ENCODE data around the gene PTPN2. TPM values are rescaled to one million over a fixed set of nuclear protein-coding genes. Genes with fewer than 3 reads are reported as not detected.
A peak's percentile ranks its signal among the peaks of the same experiment; 100 is the strongest.

The PTPN2 gene
- total RNA-seq, 2 donors from 2014 or later: 15.0 to 18.1 TPM

DNA sequence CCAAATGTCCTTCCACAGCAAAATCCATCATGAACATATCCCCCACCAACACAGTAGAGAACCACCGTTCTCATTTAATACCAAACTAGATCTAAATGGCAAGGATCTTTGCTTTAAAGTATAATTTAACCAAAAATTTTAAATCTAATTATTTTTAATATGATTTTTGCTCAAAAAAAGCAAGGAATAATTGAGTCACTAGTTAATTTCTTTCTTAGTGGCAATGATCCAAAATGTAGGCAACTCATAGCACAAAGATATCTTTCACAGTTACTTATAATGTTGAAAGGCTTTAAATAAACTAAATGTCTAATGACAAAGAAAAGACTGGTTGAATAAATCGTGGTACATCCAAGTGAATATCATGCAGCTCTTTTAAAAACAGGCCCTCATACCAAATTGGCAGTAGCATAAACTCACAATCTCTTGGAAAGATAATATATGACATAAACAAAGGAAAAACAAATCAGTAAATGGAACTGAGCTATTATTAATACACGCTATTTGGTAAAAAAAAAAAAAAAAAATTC, 20.3 kb downstream of the PTPN2 start:
- DNase-seq: no peak
- intact Hi-C loops (cut with DNase I): no loop called here
- ATAC-seq: no peak

DNA sequence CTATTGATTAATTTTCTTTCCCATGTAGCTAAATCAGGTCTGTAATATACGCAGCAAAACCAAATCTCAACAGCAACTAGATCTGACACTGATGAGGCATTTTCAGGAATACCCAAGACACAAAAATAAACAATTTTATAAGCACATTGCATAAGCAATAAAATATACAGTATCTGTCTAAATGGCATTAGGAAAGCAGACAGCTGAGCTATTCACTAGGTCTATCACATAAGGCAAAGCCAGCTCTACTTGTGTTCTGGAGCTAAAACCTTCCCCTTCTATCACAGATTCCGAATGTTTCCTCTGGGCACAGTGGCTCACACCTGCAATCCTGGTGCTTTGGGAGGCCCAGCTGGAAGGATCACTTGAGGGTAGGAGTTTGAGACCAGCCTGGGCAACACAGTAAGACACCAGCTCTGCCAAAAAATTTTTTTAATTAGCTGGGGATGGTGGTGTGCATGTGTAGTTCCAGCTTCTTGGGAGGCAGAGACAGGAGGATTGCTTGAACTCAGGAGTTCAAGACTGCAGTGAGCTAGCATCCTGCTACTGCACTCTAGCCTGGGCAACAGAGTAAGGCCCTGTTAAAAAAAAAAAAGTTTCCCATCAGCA, 21.1 kb downstream of the PTPN2 start:
- no peak for ATAC-seq
- intact Hi-C loops (cut with DNase I): no loop called here

DNA sequence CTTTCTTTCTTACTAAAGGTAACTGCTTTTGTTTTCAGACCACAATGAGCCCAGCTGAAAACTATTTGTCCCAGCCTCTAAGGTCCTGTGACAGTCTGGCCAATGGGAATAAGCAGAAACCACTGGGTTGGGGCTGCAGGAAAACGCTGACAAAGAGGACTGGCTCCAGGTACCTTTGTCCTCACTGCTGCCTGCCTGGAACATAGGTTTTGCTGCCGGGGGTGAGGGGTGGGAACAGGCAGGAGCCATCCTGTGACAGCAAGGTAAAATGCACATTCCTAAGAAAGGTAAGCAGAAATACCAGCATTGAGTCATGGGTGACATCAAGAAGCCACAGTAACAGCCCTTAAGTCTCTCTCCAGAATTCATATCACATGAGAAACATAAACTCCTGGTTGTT, 21.6 kb downstream of the PTPN2 start:
- ATAC-seq: no peak
- intact Hi-C loops (cut with DNase I): no loop called here

More for the DNA sequence above, 21.1 kb downstream of the PTPN2 start:
- no peak for DNase-seq

DNA sequence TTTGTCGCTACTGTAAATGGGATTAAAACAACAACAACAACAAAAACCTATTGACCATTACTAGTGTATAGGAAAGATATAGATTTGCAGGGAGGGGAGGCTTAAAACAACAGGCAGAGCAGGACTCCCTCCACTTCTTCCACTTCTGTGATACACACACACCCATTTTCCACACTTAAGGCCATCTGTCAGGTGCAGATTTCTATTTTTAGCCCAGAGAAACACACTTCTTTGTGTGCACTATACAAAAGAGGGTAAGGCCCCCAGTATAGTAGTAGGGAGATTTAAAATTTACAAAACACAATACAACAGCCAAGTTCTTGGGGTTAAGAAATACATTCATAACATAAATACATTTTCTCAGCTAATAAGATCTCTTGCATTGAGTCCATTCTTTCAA, 22.4 kb downstream of the PTPN2 start:
- ATAC-seq (no peak), DNase-seq (no peak)
- intact Hi-C loops (cut with DNase I): no loop called here

More for the DNA sequence above, 21.6 kb downstream of the PTPN2 start:
- DNase-seq: no peak

DNA sequence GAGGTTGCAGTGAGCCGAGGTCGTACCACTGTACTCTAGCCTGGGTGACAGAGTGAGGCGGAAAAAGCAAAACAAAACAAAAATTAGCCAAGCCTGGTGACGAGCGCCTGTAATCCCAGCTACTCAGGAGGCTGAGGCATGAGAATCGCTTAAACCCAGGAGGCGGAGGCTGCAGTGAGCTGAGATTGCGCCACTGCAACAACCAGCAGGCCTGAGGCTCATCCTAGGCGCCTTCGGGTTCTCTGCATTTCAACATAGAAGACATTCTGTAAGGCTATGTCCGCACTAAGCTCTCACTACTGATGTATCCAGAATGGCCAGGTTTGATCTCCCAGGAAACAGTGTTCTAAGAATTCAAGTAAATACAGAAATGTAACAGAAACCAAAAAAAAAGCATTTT, 23.5 kb downstream of the PTPN2 start:
- intact Hi-C loops (cut with DNase I): no loop called here
- DNase-seq: no peak
- ATAC-seq: no peak

DNA sequence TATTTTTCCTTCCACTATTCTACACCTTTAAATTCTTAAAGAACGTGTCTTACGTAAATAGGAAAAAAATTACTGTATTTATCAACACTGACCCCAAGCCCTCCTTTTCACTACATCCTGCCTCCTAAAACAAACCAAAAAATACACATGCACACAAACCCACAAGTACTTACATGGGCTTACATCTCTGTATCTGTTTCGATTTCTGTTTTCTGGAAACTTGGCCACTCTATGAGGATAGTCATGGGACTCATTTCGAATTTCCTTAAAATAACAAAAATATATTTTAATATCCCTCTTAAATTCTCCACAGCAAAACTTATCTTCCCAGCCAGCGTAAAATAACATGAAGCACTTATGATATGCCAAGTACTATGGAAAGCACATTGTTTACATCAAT, 25.0 kb downstream of the PTPN2 start:
- intact Hi-C loops (cut with DNase I): no loop called here
- DNase-seq (no peak), ATAC-seq (no peak)

DNA sequence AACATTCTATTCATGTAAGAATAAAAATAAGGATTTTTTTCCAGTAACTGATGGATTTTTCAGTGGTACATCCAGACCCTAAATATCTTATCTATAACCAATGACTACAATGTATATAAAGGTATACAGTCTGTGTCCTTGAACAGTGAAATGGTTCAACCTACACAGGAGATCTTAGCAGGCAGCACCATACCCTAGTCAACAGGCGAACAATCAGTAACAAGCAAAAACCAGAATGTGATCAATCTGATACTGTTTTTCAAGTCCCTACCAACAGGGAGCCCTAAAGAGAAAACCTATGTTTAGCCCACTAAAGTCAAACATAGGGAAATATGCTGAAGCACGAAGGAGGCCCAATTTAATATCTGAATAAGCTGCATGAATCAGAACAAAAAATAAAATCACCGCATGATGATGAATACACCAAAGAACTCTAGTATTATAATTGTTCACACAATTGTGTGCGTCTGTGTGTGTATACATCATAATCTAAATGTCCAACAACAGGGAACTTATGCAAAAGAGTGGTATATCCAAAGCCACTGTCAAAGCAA, 26.0 kb downstream of the PTPN2 start:
- no peak for DNase-seq
- ATAC-seq: no peak
- intact Hi-C loops (cut with DNase I): no loop called here

DNA sequence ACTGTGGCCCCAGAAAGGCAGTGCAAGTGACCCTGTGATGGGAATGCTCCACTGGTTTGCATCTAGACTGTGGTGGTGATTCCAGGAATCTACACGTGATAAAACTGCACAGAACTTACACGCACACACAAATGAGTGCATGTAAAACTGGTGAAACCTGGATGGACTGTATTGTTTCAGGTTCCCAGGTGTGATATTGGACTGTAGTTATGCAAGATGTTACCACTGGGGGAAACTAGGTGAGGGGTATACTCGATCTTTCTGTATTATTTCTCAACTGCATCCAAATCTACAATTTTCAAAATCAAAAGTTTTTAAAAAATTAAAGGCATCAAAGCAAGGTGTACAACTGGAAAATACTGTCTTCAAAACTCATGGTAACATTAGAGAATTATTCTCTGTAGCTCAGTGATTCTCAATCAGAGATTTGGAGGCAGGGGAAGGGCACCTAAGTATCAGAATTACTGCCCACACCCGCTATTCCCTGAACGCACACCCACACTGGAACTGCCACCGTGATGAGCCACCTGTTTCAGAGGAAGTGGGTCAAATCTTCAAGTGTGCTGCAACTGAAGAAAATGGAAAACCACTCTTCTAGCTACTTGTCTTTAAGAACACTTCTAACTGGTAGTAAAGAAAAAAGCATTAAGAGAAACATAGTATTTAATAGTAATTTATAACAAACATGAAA, 26.7 kb downstream of the PTPN2 start:
- ATAC-seq (no peak), DNase-seq (no peak)
- intact Hi-C loops (cut with DNase I): no loop called here

DNA sequence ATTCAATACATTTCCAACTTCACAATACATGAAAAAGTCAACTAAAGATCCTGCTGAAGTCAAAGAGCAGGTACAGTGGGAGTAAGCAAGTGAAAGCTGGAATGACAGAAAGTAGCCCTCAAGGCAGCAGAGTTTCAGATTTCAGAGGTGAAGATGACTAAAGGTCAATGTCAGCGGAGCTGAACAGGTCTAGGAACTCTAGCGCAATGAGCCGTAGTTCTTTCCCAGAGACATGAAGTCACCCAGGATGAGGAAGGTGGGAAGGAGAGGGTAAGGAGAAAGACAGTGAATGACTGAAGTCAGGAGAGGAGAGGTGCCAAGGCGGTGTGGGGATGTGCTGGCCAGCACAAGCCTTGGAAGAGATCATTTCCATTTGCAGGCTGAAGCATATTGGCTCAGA, 28.1 kb downstream of the PTPN2 start:
- no peak for ATAC-seq
- no peak for DNase-seq
- intact Hi-C loops (cut with DNase I): no loop called here

DNA sequence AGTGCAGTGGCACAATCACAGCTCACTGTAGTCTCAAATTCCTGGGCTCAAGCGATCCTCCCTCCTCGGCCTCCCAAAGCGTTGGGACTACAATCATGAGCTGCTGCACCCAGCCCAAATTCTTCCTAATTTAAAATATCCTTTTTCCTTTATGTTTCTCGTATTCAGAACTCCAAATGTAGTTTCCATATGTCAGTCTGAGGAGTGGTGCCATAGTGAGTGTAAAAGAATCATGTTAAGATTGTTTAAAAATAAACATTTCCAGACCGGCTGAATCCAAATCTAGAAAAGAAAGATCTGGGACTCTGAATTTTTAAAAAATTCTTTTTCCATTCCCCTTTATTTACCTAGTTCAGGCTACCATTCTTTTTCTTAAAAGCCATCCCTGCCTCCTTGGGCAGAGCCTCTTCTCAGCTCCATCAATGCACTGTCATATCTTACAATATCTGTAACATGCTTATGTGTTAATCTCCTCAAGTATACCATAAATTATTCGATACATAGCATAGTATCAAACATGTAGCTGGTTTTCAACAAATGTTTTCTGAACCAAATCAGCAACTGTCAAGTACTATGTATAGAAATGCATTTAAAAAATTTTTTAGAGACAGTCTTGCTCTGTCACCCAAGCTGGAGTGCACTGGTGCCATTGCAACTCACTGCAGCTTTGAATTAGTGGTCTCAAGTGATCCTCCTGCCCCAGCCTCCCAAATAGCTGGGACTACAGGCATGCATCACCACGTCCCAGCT, 31.3 kb downstream of the PTPN2 start:
- no peak for DNase-seq
- intact Hi-C loops (cut with DNase I): no loop called here
- ATAC-seq: no peak

DNA sequence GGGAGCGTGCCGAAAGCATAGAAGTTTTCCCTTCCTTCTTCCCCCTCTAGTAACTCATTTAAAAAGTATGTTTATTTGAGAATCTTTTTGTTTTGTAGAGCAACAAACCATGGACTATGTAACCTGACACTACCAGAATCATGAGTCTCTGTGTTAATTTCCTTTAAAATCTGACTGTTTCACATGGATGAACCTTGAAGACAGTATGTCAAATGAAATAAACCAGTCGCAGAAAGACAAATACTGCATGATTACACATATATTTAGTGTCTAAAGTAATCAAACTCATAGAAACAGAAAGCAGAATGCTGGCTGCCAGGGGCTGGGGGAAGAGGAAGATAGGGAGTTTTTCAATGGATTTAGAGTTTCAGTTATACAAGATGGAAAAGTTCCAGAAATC, 32.3 kb downstream of the PTPN2 start:
- DNase-seq (no peak), ATAC-seq (no peak)
- intact Hi-C loops (cut with DNase I): no loop called here

DNA sequence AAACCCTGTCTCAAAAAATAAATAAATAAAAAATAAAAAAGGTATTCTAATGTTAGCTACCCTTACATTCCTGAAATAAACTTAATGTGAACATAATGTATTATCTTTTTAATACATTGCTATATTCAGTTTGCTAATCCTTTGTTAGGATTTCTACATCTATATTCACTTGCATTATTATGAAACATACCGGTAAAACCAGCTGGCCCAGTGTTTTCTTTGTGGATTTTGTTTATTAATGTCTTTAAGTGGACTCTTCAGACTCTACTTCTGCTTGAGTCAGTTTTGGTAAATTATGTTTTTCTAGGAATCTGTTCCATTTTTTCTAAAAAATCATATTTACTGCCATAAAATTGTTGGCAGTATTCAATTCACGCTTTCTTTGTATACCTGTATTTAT, 34.5 kb downstream of the PTPN2 start:
- DNase-seq (no peak), ATAC-seq (no peak)
- intact Hi-C loops (cut with DNase I): no loop called here

DNA sequence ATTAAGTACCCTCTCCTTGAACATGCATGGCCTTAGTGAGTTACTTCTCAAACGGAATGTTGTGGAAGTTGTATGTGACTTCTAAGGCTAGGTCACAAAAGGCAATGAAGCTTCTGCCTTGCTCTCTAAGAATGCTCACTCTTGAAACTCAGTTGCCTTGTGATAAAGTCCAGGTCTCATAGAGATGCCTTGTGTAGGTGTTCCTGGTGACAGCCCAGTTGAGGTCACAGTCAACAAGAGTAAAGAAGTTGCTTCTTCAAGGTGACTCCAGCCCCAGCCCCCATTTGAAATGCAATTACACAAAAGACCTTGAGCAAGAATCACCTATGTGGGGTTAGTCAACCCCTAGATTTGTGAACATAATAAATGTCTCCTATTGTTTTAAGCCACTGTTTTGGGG, 35.6 kb downstream of the PTPN2 start:
- intact Hi-C loops (cut with DNase I): no loop called here
- no peak for ATAC-seq
- no peak for DNase-seq

DNA sequence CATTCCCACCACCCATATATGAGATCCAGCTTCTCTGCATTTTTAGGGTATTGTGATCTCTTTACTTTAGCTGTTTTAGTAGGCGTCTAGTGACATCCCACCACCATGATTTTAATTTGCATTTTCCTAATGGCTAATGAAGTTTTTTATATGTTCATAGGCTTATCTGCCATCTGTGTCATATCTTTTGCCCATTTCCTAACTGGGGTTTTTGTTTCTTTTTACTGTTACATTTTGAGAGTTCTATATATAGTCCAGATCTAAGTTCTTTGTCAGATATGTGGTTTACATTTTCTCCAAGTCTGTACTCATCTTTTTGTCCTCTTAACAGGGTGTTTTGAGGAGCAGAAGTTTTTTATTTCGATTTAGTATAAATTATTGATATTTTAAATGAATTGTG, 39.6 kb downstream of the PTPN2 start:
- ATAC-seq (no peak), DNase-seq (no peak)
- intact Hi-C loops (cut with DNase I): no loop called here

DNA sequence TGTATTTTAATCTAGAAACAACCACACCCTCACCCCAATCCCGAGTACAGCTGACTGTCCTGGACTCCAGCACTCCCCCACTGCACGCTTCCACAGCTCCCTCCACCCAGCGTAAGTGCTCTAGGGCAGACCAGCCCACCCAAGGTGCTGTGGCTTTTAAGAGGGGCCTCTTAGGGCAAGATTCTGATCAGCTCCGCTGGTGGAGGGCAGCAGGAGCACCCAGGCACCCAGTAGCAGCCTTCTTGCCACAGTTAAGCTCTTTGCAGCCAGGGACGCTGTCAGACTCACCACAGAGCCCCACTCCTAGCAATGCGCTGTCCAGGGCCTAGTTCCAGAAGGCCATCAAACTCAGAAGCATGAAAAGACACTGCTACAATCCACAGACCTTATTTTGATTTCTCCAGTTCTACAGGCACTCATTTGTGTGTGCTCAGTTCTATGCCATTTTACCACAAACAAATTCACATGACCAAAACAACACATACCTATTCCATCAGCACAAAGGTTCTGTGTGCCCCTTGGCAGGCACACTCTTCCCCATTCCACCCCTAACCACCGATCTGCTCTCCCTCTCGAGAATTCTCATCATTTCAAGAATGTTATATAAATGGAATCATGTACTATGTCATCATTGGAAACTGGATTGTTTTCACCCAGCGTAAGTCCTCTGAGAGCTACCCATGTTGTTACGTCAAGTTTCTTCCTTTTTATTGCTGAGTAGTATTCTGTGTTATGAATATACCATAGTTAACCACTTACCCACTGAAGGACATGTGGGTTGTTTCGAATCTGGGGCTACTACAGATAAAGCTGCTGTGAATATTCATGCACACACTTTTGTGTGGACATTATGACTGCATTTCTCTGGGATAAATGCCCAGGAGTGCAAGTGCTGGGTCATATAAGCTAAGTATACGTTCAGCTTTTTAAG, 40.4 kb downstream of the PTPN2 start:
- intact Hi-C loops (cut with DNase I): no loop called here
- peak in 1 of 2 donors; percentile 40 for ATAC-seq
- no peak for DNase-seq

DNA sequence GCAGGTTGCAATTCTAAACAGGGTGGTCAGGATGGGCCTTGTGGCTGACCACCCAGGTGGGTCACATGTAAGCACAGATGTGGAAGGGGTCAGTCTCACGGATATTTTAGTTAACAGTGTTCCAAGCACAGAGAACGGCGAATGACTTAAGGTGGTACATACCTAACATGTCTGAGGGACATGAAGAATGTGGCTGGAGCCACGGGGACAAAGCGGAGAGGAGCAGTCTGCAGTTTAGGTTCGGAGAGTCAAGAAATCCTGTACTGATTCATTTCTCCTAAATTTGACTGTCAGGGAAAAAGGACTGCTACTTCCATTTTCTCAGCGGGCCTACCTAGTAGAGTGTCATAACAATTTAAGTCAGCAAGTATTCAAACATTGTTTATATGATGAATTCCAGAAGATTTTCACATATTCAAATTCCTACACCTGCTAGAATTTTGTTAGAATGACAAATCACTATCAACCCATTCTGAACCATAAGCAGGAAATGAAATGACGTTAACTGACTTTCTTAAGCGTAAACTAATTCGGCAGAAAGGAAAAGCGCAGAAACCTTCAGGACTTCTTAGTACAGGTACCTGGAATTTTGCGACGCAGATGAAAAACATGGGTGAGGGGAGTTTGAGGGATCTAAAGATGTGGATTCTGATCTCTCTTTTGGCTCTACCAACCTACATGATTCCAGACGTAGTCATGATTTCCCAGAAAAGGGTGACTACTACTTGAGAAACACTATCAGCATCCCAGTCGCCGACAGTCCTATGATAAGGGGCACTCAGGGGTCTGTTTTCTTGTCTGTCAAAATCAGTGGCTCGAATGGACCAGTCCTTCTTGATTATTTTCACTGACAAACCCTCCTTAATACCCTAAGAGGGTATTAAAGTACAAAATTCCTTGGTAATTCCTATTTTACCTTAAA, 41.3 kb downstream of the PTPN2 start:
- intact Hi-C loops (cut with DNase I): no loop called here
- no peak for DNase-seq
- no peak for ATAC-seq

DNA sequence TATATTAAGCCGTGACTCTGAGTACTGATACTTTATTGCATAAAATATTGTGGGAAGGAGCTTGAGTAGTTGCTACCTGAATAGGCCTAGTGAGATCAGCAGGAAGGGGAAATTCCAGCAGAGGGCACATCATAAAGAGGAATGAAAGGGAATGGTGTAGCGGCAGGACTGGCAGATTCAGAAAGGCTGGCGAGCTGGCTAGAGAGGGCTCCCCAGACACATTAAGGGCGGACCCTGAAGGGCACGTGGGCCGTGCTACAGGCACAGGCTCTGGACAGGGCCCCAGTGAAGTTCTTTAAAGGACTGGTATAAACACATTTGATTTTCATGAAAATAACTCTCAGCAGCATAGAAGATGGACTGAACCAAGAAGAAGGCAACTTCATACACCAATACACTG, 43.0 kb downstream of the PTPN2 start:
- DNase-seq (no peak), ATAC-seq (no peak)
- intact Hi-C loops (cut with DNase I): no loop called here

DNA sequence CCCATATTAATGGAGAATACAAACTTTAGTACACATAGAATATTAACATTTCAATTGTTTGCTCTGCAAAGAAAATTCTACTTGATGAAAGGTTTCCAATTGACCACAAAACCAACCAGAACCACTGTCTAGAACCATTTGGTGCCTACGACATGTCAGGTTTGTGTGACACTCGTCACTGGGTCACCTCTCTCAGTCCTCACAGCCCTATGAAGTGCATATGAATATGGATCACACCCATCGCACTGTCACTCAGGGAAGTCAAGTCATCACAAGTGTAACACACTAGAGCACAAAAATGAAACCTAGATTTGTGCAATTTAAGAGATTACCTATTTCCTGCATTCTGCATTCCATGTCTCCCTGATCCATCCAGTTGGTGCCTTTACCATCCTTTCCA, 43.7 kb downstream of the PTPN2 start:
- DNase-seq (no peak), ATAC-seq (no peak)
- intact Hi-C loops (cut with DNase I): no loop called here

Measured in left cardiac atrium (tissue), 4 donors.